B cell (primary cell): ENCODE results near the gene SETD1A. TPM values are rescaled to one million over a fixed set of nuclear protein-coding genes. Genes with fewer than 3 reads are reported as not detected.

Experiments
- ATAC-seq: fragments of 200-7000 bp; cut with Tn5 transposase; one replicate; pipeline ENCODE4 v1.10.0; 2021; ENCODE audit warnings: low read depth, mild to moderate bottlenecking, moderate number of reproducible peaks, moderate library complexity
- CTCF ChIA-PET: fragments of 350-600 bp; sonication (Branson Sonifier 250); formaldehyde crosslinking; loops from one replicate; lab custom pipeline; 2021; ENCODE audit warnings: antibody characterized with exemption, inconsistent platforms; lab: Charles Lee
- POLR2A ChIA-PET: fragments of 350-600 bp; sonication (Branson Sonifier 250); formaldehyde crosslinking; loops from one replicate; lab custom pipeline; 2021; ENCODE audit warnings: antibody characterized with exemption; lab: Charles Lee
- DNase-seq: peaks from one replicate; pipeline ENCODE4 v3.0.0; 2013
- H2AFZ ChIP-seq: 2 replicates; pipeline ENCODE4 v1.6.1; 2012; ENCODE audit warnings: mild to moderate bottlenecking, low read depth, low read length; ENCODE audit not compliant: insufficient read depth, poor library complexity, severe bottlenecking
- H3K27ac ChIP-seq, 2 donors: 1 replicate in 1 of 2; 2 replicates in 1 of 2; pipeline ENCODE4 v1.5.1; 2012 to 2013; ENCODE audit warnings: low read length in 2 of 2, mild to moderate bottlenecking in 2 of 2, moderate library complexity in 1 of 2
- H3K27me3 ChIP-seq, 4 experiments: fragments of 200-600 bp in 1 of 4; sonication (generic) in 1 of 4; replicated peaks in 1 of 4; 1 replicate in 2 of 4; 2 replicates in 2 of 4; pipeline versions ENCODE4 v1.6.1 to v1.7.0; 2013 to 2016; ENCODE audit warnings: low read length in 3 of 4, mild to moderate bottlenecking in 2 of 4, mixed read lengths in 1 of 4, moderate library complexity in 1 of 4; ENCODE audit not compliant: insufficient read depth in 4 of 4, control insufficient read depth in 3 of 4; ENCODE audit errors: control extremely low read depth in 1 of 4
- H3K36me3 ChIP-seq, 2 experiments: replicated peaks in 1 of 2; 1 replicate in 1 of 2; 2 replicates in 1 of 2; pipeline versions ENCODE4 v1.6.1 to v1.7.1; 2013; ENCODE audit warnings: low read length in 1 of 2; ENCODE audit not compliant: insufficient read depth in 2 of 2, control insufficient read depth in 1 of 2; ENCODE audit errors: control extremely low read depth in 1 of 2, extremely low read depth in 1 of 2
- H3K4me1 ChIP-seq, 2 donors: fragments of 200-600 bp in 1 of 2; sonication (generic) in 1 of 2; 1 replicate in 1 of 2; 2 replicates in 1 of 2; pipeline versions ENCODE4 v1.5.1 to v1.6.1; 2013 to 2017; ENCODE audit warnings: low read length in 2 of 2; ENCODE audit not compliant: control insufficient read depth in 2 of 2, insufficient read depth in 2 of 2
- H3K4me2 ChIP-seq: replicated peaks from 2 replicates; pipeline ENCODE3; 2012; ENCODE audit warnings: mild to moderate bottlenecking, low read depth, low read length; ENCODE audit not compliant: poor library complexity, severe bottlenecking
- H3K4me3 ChIP-seq, 5 experiments: fragments of 200-600 bp in 1 of 5; sonication (generic) in 1 of 5; 1 replicate in 3 of 5; 2 replicates in 2 of 5; pipeline versions ENCODE4 v1.5.1 to v1.7.0; 2011 to 2016; ENCODE audit warnings: low read length in 4 of 5, mild to moderate bottlenecking in 4 of 5, low read depth in 2 of 5, control low read depth in 1 of 5, moderate library complexity in 1 of 5; ENCODE audit not compliant: insufficient read depth in 1 of 5; ENCODE audit errors: control extremely low read depth in 1 of 5, extremely low read depth in 1 of 5
- H3K79me2 ChIP-seq: fragments of 200-600 bp; sonication (generic); one replicate; pipeline ENCODE4 v1.6.0; 2016; ENCODE audit warnings: low read length; ENCODE audit not compliant: control insufficient read depth, insufficient read depth
- H3K9ac ChIP-seq: fragments of 200-600 bp; sonication (generic); 2 replicates; pipeline ENCODE4 v1.6.1; 2017; ENCODE audit warnings: mild to moderate bottlenecking, low read length, moderate library complexity
- H3K9me3 ChIP-seq, 3 donors: one replicate each; pipeline versions ENCODE4 v1.6.1 to v1.7.1; 2013; ENCODE audit warnings: low read length in 2 of 3; ENCODE audit not compliant: control insufficient read depth in 2 of 3, insufficient read depth in 1 of 3; ENCODE audit errors: control extremely low read depth in 1 of 3
- H4K20me1 ChIP-seq: 2 replicates; pipeline ENCODE4 v1.6.0; 2012; ENCODE audit warnings: mild to moderate bottlenecking, low read length; ENCODE audit not compliant: insufficient read depth, control insufficient read depth, poor library complexity, severe bottlenecking
- H3K27ac Mint-ChIP-seq: one replicate; pipeline ENCODE4 v1.8.0; 2021; ENCODE audit warnings: mixed read lengths
- H3K27me3 Mint-ChIP-seq: one replicate; pipeline ENCODE4 v1.8.0; 2021; ENCODE audit warnings: mixed read lengths
- H3K4me1 Mint-ChIP-seq: one replicate; pipeline ENCODE4 v1.8.0; 2021; ENCODE audit warnings: mixed read lengths
- H3K4me3 Mint-ChIP-seq: one replicate; pipeline ENCODE4 v1.8.0; 2021; ENCODE audit warnings: mixed read lengths
- H3K9me3 Mint-ChIP-seq: one replicate; pipeline ENCODE4 v1.8.0; 2022; ENCODE audit warnings: mixed read lengths; ENCODE audit not compliant: insufficient read depth
- CTCF ChIP-seq: fragments of 200-600 bp; IDR thresholded peaks from one replicate; pipeline ENCODE4 v1.8.0; 2022; ENCODE audit warnings: antibody characterized with exemption, mild to moderate bottlenecking
- EZH2 ChIP-seq: IDR thresholded peaks from 2 replicates; pipeline ENCODE4 v1.6.1; 2012; ENCODE audit warnings: borderline replicate concordance, low read depth, mild to moderate bottlenecking, moderate library complexity, low read length; ENCODE audit not compliant: insufficient read depth, poor library complexity, severe bottlenecking
- WGBS: methylation state at CpG from one replicate; pipeline ENCODE4 v1.1.5; 2013; ENCODE audit warnings: missing lambda C conversion rate; ENCODE audit not compliant: insufficient coverage; 5-methylcytosine and 5-hydroxymethylcytosine counted together
- intact Hi-C: fragments of 100-400 bp; cut with micrococcal nuclease; formaldehyde crosslinking; loops from one replicate; pipeline ENCODE4 v1.10.0; 2022
- polyA plus RNA-seq: library from polyadenylated mRNA; depleted of rRNA; stranded (reverse); fragments of >200 nt; gene quantifications from 2 replicates; pipeline ENCODE4 v1.2.3, GENCODE V29; 2012
- total RNA-seq, 2 donors: library from RNA; stranded (reverse); fragments of 120-200 nt in 1 of 2; gene quantifications; 1 replicate in 1 of 2; 2 replicates in 1 of 2; pipeline versions ENCODE4 v1.2.3 to v1.2.4, GENCODE V29; 2013 to 2022

Gene SETD1A
- total and polyA plus RNA-seq, 2 donors (not counting 1 experiment from before 2014, with no cell fraction given): 11.5 to 39.5 TPM

- peaks cover 6 to 10% of the 10 kb centered on the region in 2 donors for H3K4me1 ChIP-seq
- POLR2A ChIA-PET: no interaction called here
- no peak overlapping the region for H2AFZ ChIP-seq
- WGBS: 24% methylated on average over 26 of the region's 36 CpGs
- H3K27ac Mint-ChIP-seq: no peak overlapping the region
- no peaks in the 10 kb centered on the region for H3K9me3 Mint-ChIP-seq
- CTCF ChIA-PET: no interaction called here
- TF ChIP-seq CTCF: no peak
- TF ChIP-seq EZH2: no peak
- no peaks in the 10 kb centered on the region for H3K79me2 ChIP-seq
- H3K4me1 Mint-ChIP-seq: peaks cover 20% of the 10 kb centered on the region
- peaks cover 0 to 14% (median 0%) of the 10 kb centered on the region in 3 donors for H3K9me3 ChIP-seq
- H3K36me3 ChIP-seq: no peaks in the 10 kb centered on the region
- H3K27me3 ChIP-seq: peaks cover 0 to 37% (median 18%) of the 10 kb centered on the region in 4 experiments
- intact Hi-C loops: no loop called here
- H3K27ac ChIP-seq: no peak overlapping the region
- DNase-seq (no peak), ATAC-seq (no peak)
- H3K27me3 Mint-ChIP-seq: peaks cover 38% of the 10 kb centered on the region
- peak overlapping the region; percentile 64 for H3K4me2 ChIP-seq
- H3K4me3 ChIP-seq: no peak overlapping the region
- peak overlapping the region; percentile 45 for H3K4me3 Mint-ChIP-seq
- H4K20me1 ChIP-seq: no peaks in the 10 kb centered on the region
- no peak overlapping the region for H3K9ac ChIP-seq
Measured at GRCh38 chr16:31009894-31010584, 52.5 kb downstream of the SETD1A start.

DNA sequence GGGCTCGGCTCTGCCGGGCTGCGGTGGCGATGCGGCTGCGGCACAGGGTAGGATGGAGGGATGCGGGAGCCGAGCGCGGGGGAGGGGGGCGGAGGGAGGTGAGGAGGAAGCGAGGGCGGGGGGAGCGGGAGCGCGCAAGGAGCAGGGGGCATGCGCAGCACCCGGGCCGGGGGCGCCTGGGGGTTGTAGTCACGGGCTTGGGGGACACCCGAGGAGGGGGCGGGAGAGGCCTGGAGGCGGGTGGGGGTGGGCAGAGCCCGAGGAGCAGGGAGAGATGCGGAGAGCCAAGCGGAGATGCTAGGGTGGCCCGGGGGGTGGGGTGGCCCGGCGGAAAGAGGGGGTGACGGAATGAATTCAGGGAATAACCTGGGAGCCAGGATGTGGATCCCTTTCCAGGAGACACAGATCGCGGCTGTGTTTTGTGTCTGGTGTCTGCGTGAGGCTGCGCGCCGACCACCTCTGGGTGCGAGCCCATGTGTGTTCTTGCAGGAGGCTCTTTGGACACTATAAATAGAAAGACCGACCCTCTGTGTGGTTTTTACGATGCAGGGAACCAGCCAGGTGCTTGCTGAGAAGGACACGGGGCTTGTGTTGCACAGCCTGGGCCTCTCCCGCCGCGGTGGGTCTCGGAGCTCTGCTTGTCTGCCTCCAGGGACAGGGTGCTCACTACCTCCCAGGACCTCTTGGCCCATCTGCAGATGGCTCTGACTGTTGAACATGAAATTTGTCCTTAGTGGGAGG, 53.2 kb downstream of the SETD1A start, which contains the start of gene STX1B:
TSS of gene STX1B (minus strand) at position 54 of the 741 bp plus-strand sequence. CDS start 242 bp downstream, outside the sequence.
- Histone ChIP-seq H3K4me2 (peak within 1 kb of the TSS; percentile 64), H3K27me3 (peaks cover 0 to 37% (median 18%) of the 10 kb centered on the region in 4 experiments), H3K36me3 (no peaks in the 10 kb centered on the region), H3K9me3 (peaks cover 0 to 14% (median 0%) of the 10 kb centered on the region in 3 donors), H3K27ac (no peak within 1 kb of the TSS), H2AFZ (peak within 1 kb of the TSS; percentile 3), H4K20me1 (no peaks in the 10 kb centered on the region), H3K9ac (no peak within 1 kb of the TSS), H3K79me2 (no peaks in the 10 kb centered on the region), H3K4me1 (peaks cover 6 to 10% of the 10 kb centered on the region in 2 donors), H3K4me3 (peak within 1 kb of the TSS in 1 of 5 experiments; percentile 26)
- intact Hi-C loops: no loop called here
- DNase-seq (no peak), ATAC-seq (peak; percentile 14)
- H3K27me3 Mint-ChIP-seq: peaks cover 40% of the 10 kb centered on the region
- H3K9me3 Mint-ChIP-seq: no peaks in the 10 kb centered on the region
- peak within 1 kb of the TSS; percentile 67 for H3K4me3 Mint-ChIP-seq
- WGBS: 19% methylated on average over 22 of the region's 45 CpGs
- no peak within 1 kb of the TSS for H3K27ac Mint-ChIP-seq
- peaks cover 20% of the 10 kb centered on the region for H3K4me1 Mint-ChIP-seq
- TF ChIP-seq EZH2 (no peak), CTCF (no peak)
- ChIA-PET CTCF (no interaction called here), POLR2A (no interaction called here)
